Stromal cell of bone marrow (primary cell): ENCODE measurements around the gene PARD3.

ENCODE experiments used
- DNase-seq: peaks from one replicate; pipeline ENCODE4 v3.0.0-alpha.2; 2012; ENCODE audit warnings: low read depth

Gene PARD3

GRCh38 chr10:34183016-34183796 lies 631.9 kb downstream of the PARD3 start:
- no peak for DNase-seq

GRCh38 chr10:34181553-34182300 lies 633.4 kb downstream of the PARD3 start:
- DNase-seq = no peak

GRCh38 chr10:34180749-34181148 lies 634.3 kb downstream of the PARD3 start:
- no peak for DNase-seq

GRCh38 chr10:34179280-34179679 lies 635.8 kb downstream of the PARD3 start:
- no peak for DNase-seq

- no peak for DNase-seq
These were observed 636.3 kb downstream of the PARD3 start for GRCh38 chr10:34178756-34179155.

- no peak for DNase-seq
These were observed 636.9 kb downstream of the PARD3 start for GRCh38 chr10:34178196-34178595.

GRCh38 chr10:34177445-34177844 lies 637.7 kb downstream of the PARD3 start:
- DNase-seq = no peak

GRCh38 chr10:34176351-34176750 lies 638.7 kb downstream of the PARD3 start:
- no peak for DNase-seq

- no peak for DNase-seq
These were observed 640.0 kb downstream of the PARD3 start for GRCh38 chr10:34175121-34175520.

GRCh38 chr10:34172936-34173533 lies 642.1 kb downstream of the PARD3 start:
- no peak for DNase-seq

GRCh38 chr10:34171957-34172527 lies 643.1 kb downstream of the PARD3 start:
- DNase-seq = peak; percentile 73

GRCh38 chr10:34169677-34170076 lies 645.4 kb downstream of the PARD3 start:
- DNase-seq = no peak

GRCh38 chr10:34169131-34169530 lies 646.0 kb downstream of the PARD3 start:
- DNase-seq = no peak

GRCh38 chr10:34168439-34168838 lies 646.7 kb downstream of the PARD3 start:
- DNase-seq = no peak

GRCh38 chr10:34166823-34167222 lies 648.3 kb downstream of the PARD3 start:
- DNase-seq = no peak

- no peak for DNase-seq
These were observed 648.7 kb downstream of the PARD3 start for GRCh38 chr10:34166354-34166753.

- no peak for DNase-seq
These were observed 651.1 kb downstream of the PARD3 start for GRCh38 chr10:34164029-34164428.

GRCh38 chr10:34163075-34163905 lies 651.8 kb downstream of the PARD3 start:
- peak; percentile 31 for DNase-seq

- DNase-seq = no peak
These were observed 653.2 kb downstream of the PARD3 start for GRCh38 chr10:34161777-34162370.

- DNase-seq = no peak
These were observed 654.5 kb downstream of the PARD3 start for GRCh38 chr10:34160595-34160994.

- DNase-seq = peak; percentile 32
These were observed 657.6 kb downstream of the PARD3 start for GRCh38 chr10:34157501-34157900.
